Measurements from ENCODE around the gene COL27A1. TPM values are rescaled to one million over a fixed set of nuclear protein-coding genes. Genes with fewer than 3 reads are reported as not detected.

Gene COL27A1
- polyA plus RNA-seq, 1 of the 3 experiments (the other 2 are of a cell fraction) = 8.7 TPM

- Histone ChIP-seq H3K9me3 (no peaks in the 10 kb centered on the region), H4K20me1 (ENCODE audit: insufficient read depth) (no peaks in the 10 kb centered on the region), H3F3A (replicated peaks; ENCODE audit: insufficient read depth) (peaks cover 4% of the 10 kb centered on the region), H3K9ac (no peak overlapping the region), H3K27ac (ENCODE audit: low read depth in 2 of 2, low read length in 1 of 2) (peak overlapping the region; percentile 47 to 64), H3K36me3 (replicated peaks in 1 of 2; ENCODE audit: control insufficient read depth in 1 of 2, insufficient read depth in 2 of 2, low read length in 1 of 2) (peaks cover 2 to 20% of the 10 kb centered on the region in 2 experiments), H3K4me1 (ENCODE audit: control insufficient read depth in 1 of 2, insufficient read depth in 2 of 2, low read depth in 1 of 2, low read length in 1 of 2) (peaks cover 22 to 31% of the 10 kb centered on the region in 2 experiments; a peak in 3 of 4 replicates), H3K9me2 (no peaks in the 10 kb centered on the region), H2AFZ (ENCODE audit: low read depth) (no peak overlapping the region), H3K4me2 (peak overlapping the region; percentile 41; the same call in 1 of the 2 replicates), H3K79me2 (ENCODE audit: insufficient read depth) (no peaks in the 10 kb centered on the region), H3K4me3 (ENCODE audit: low read depth in 2 of 2, low read length in 1 of 2) (no peak overlapping the region), H3K27me3 (ENCODE audit: insufficient read depth) (no peaks in the 10 kb centered on the region)
- POLR2A ChIA-PET = no interaction called here
- DNase-seq = no peak
- CTCF ChIA-PET = interaction anchor here (0.7 to 17.8 kb wide), 18 partner anchors 10 to 551 kb away, joined by 3 to 269 read pairs (median 4); partner anchors contain the start of gene COL27A1
- WGBS (ENCODE audit: low lambda C conversion rate) = 38% methylated on average over 11 of the region's 23 CpGs
- TF ChIP-seq, protein P1, sequence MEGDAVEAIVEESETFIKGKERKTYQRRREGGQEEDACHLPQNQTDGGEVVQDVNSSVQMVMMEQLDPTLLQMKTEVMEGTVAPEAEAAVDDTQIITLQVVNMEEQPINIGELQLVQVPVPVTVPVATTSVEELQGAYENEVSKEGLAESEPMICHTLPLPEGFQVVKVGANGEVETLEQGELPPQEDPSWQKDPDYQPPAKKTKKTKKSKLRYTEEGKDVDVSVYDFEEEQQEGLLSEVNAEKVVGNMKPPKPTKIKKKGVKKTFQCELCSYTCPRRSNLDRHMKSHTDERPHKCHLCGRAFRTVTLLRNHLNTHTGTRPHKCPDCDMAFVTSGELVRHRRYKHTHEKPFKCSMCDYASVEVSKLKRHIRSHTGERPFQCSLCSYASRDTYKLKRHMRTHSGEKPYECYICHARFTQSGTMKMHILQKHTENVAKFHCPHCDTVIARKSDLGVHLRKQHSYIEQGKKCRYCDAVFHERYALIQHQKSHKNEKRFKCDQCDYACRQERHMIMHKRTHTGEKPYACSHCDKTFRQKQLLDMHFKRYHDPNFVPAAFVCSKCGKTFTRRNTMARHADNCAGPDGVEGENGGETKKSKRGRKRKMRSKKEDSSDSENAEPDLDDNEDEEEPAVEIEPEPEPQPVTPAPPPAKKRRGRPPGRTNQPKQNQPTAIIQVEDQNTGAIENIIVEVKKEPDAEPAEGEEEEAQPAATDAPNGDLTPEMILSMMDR (IDR thresholded peaks at IDR 0.05) = no peak
- TF ChIP-seq GABPA (IDR thresholded peaks at IDR 0.05; ENCODE audit: low read depth) (no peak), TEAD4 (IDR thresholded peaks at IDR 0.05; ENCODE audit: borderline replicate concordance, insufficient read depth) (peak; percentile 56), EP300 (IDR thresholded peaks at IDR 0.05; ENCODE audit: borderline replicate concordance in 1 of 2, low read depth in 1 of 2, low read length in 1 of 2) (no peak; a peak in 1 of 4 replicates), ELF1 (IDR thresholded peaks at IDR 0.05) (no peak), NRF1 (IDR thresholded peaks at IDR 0.05; ENCODE audit: low read depth, low read length) (no peak), MXI1 (IDR thresholded peaks at IDR 0.05; ENCODE audit: low read depth, low read length) (no peak), CHD2 (IDR thresholded peaks at IDR 0.05; ENCODE audit: low read length, partially characterized antibody) (no peak), YY1 (IDR thresholded peaks at IDR 0.05; ENCODE audit: low read depth) (no peak), TCF12 (IDR thresholded peaks at IDR 0.05) (peak; percentile 73), RAD21 (IDR thresholded peaks at IDR 0.05; ENCODE audit: low read length) (no peak), MEF2A (IDR thresholded peaks at IDR 0.05; ENCODE audit: borderline replicate concordance, low read depth) (no peak), SMC3 (IDR thresholded peaks at IDR 0.05; ENCODE audit: low read depth, low read length) (no peak), FOSL2 (IDR thresholded peaks at IDR 0.05; ENCODE audit: borderline replicate concordance, low read depth) (no peak), RCOR1 (IDR thresholded peaks at IDR 0.05; ENCODE audit: low read length) (no peak), GATA2 (CRISPR knock-in tag; IDR thresholded peaks at IDR 0.05) (no peak), RFX5 (IDR thresholded peaks at IDR 0.05; ENCODE audit: low read length) (no peak), NFIC (IDR thresholded peaks at IDR 0.05; ENCODE audit: borderline replicate concordance) (0 out of 2 replicates have a peak, but pooled peaks have one; percentile 14)
- TF ChIP-seq, protein P2, sequence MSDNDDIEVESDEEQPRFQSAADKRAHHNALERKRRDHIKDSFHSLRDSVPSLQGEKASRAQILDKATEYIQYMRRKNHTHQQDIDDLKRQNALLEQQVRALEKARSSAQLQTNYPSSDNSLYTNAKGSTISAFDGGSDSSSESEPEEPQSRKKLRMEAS (IDR thresholded peaks at IDR 0.05; ENCODE audit: low read depth) = peak; percentile 75
- TF ChIP-seq, protein P3, sequence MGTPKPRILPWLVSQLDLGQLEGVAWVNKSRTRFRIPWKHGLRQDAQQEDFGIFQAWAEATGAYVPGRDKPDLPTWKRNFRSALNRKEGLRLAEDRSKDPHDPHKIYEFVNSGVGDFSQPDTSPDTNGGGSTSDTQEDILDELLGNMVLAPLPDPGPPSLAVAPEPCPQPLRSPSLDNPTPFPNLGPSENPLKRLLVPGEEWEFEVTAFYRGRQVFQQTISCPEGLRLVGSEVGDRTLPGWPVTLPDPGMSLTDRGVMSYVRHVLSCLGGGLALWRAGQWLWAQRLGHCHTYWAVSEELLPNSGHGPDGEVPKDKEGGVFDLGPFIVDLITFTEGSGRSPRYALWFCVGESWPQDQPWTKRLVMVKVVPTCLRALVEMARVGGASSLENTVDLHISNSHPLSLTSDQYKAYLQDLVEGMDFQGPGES (IDR thresholded peaks at IDR 0.05; ENCODE audit: low read depth, low read length) = no peak
- TF ChIP-seq, protein P4, sequence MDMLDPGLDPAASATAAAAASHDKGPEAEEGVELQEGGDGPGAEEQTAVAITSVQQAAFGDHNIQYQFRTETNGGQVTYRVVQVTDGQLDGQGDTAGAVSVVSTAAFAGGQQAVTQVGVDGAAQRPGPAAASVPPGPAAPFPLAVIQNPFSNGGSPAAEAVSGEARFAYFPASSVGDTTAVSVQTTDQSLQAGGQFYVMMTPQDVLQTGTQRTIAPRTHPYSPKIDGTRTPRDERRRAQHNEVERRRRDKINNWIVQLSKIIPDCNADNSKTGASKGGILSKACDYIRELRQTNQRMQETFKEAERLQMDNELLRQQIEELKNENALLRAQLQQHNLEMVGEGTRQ (IDR thresholded peaks at IDR 0.05; ENCODE audit: borderline replicate concordance, low read depth, low read length) = no peak
- TF ChIP-seq, protein P5, sequence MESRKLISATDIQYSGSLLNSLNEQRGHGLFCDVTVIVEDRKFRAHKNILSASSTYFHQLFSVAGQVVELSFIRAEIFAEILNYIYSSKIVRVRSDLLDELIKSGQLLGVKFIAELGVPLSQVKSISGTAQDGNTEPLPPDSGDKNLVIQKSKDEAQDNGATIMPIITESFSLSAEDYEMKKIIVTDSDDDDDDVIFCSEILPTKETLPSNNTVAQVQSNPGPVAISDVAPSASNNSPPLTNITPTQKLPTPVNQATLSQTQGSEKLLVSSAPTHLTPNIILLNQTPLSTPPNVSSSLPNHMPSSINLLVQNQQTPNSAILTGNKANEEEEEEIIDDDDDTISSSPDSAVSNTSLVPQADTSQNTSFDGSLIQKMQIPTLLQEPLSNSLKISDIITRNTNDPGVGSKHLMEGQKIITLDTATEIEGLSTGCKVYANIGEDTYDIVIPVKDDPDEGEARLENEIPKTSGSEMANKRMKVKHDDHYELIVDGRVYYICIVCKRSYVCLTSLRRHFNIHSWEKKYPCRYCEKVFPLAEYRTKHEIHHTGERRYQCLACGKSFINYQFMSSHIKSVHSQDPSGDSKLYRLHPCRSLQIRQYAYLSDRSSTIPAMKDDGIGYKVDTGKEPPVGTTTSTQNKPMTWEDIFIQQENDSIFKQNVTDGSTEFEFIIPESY (IDR thresholded peaks at IDR 0.05; ENCODE audit: borderline replicate concordance, low read depth) = no peak
These were observed 133.1 kb downstream of the COL27A1 start for GRCh38 chr9:114288193-114289091.
